Measurements from ENCODE around the gene ZNF549. TPM values are rescaled to one million over a fixed set of nuclear protein-coding genes. Genes with fewer than 3 reads are reported as not detected.

Gene ZNF549
- total and polyA plus RNA-seq, 10 of the 15 experiments (the other 5 are each of a cell fraction or from before 2014, with no cell fraction given): 0.73 to 4.0 (median 2.3) TPM

DNA sequence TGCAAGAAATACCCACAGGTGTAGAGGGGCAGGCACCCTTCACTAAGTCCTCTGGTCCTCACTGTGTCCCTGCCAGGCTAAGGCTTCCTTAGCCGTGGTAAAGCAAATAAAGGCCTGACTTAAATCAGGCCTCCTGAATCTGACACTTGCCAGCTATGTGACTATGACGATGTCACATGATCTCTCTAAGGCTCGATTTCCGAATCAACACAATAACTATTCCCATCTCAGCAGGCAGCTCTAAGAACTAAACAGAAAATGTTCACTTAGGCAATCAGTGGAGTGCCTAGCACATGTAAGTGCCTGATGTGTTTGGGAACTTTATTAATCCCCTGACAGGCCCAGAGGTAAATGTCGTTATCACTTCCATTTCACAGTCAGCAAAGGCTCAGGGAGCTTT, 30.5 kb downstream of the ZNF549 start (continued):
- TF ChIP-seq SMAD5 (IDR thresholded peaks at IDR 0.05; ENCODE audit: low read depth) (no peak), SMC3 (IDR thresholded peaks at IDR 0.05; ENCODE audit: borderline replicate concordance, low read length) (no peak), CEBPB (IDR thresholded peaks at IDR 0.05; ENCODE audit: borderline replicate concordance in 1 of 2, low read depth in 2 of 2, low read length in 2 of 2) (no peak)
- TF ChIP-seq, protein P1, sequence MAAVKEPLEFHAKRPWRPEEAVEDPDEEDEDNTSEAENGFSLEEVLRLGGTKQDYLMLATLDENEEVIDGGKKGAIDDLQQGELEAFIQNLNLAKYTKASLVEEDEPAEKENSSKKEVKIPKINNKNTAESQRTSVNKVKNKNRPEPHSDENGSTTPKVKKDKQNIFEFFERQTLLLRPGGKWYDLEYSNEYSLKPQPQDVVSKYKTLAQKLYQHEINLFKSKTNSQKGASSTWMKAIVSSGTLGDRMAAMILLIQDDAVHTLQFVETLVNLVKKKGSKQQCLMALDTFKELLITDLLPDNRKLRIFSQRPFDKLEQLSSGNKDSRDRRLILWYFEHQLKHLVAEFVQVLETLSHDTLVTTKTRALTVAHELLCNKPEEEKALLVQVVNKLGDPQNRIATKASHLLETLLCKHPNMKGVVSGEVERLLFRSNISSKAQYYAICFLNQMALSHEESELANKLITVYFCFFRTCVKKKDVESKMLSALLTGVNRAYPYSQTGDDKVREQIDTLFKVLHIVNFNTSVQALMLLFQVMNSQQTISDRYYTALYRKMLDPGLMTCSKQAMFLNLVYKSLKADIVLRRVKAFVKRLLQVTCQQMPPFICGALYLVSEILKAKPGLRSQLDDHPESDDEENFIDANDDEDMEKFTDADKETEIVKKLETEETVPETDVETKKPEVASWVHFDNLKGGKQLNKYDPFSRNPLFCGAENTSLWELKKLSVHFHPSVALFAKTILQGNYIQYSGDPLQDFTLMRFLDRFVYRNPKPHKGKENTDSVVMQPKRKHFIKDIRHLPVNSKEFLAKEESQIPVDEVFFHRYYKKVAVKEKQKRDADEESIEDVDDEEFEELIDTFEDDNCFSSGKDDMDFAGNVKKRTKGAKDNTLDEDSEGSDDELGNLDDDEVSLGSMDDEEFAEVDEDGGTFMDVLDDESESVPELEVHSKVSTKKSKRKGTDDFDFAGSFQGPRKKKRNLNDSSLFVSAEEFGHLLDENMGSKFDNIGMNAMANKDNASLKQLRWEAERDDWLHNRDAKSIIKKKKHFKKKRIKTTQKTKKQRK (IDR thresholded peaks at IDR 0.05; ENCODE audit: low read depth, low read length): no peak
- TF ChIP-seq, protein P2, sequence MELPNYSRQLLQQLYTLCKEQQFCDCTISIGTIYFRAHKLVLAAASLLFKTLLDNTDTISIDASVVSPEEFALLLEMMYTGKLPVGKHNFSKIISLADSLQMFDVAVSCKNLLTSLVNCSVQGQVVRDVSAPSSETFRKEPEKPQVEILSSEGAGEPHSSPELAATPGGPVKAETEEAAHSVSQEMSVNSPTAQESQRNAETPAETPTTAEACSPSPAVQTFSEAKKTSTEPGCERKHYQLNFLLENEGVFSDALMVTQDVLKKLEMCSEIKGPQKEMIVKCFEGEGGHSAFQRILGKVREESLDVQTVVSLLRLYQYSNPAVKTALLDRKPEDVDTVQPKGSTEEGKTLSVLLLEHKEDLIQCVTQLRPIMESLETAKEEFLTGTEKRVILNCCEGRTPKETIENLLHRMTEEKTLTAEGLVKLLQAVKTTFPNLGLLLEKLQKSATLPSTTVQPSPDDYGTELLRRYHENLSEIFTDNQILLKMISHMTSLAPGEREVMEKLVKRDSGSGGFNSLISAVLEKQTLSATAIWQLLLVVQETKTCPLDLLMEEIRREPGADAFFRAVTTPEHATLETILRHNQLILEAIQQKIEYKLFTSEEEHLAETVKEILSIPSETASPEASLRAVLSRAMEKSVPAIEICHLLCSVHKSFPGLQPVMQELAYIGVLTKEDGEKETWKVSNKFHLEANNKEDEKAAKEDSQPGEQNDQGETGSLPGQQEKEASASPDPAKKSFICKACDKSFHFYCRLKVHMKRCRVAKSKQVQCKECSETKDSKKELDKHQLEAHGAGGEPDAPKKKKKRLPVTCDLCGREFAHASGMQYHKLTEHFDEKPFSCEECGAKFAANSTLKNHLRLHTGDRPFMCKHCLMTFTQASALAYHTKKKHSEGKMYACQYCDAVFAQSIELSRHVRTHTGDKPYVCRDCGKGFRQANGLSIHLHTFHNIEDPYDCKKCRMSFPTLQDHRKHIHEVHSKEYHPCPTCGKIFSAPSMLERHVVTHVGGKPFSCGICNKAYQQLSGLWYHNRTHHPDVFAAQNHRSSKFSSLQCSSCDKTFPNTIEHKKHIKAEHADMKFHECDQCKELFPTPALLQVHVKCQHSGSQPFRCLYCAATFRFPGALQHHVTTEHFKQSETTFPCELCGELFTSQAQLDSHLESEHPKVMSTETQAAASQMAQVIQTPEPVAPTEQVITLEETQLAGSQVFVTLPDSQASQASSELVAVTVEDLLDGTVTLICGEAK (IDR thresholded peaks at IDR 0.05; ENCODE audit: borderline replicate concordance): no peak
- TF ChIP-seq, protein P3, sequence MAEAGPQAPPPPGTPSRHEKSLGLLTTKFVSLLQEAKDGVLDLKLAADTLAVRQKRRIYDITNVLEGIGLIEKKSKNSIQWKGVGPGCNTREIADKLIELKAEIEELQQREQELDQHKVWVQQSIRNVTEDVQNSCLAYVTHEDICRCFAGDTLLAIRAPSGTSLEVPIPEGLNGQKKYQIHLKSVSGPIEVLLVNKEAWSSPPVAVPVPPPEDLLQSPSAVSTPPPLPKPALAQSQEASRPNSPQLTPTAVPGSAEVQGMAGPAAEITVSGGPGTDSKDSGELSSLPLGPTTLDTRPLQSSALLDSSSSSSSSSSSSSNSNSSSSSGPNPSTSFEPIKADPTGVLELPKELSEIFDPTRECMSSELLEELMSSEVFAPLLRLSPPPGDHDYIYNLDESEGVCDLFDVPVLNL (IDR thresholded peaks at IDR 0.05; ENCODE audit: low read depth, low read length): no peak

Measured in GM12878 (cell line).